Thyroid gland (tissue), 4 donors: ENCODE measurements around the gene MESP2.

Experiments used
- POLR2A ChIP-seq, 2 donors: fragments of 450-650 bp; IDR thresholded peaks; one replicate each; pipeline ENCODE4 v1.6.1; 2017; ENCODE audit warnings: antibody characterized with exemption in 2 of 2, mild to moderate bottlenecking in 2 of 2, moderate library complexity in 1 of 2
- TF ChIP-seq, protein P1 (sequence below), 6 experiments: fragments of 200-600 bp in 3 of 6; fragments of 450-650 bp in 3 of 6; sonication (generic) in 3 of 6; IDR thresholded peaks; one replicate each; pipeline ENCODE4 v1.5.1; 2016 to 2019; ENCODE audit warnings: antibody characterized with exemption in 6 of 6, mild to moderate bottlenecking in 2 of 6, inconsistent platforms in 1 of 6, moderate library complexity in 1 of 6

DNA sequence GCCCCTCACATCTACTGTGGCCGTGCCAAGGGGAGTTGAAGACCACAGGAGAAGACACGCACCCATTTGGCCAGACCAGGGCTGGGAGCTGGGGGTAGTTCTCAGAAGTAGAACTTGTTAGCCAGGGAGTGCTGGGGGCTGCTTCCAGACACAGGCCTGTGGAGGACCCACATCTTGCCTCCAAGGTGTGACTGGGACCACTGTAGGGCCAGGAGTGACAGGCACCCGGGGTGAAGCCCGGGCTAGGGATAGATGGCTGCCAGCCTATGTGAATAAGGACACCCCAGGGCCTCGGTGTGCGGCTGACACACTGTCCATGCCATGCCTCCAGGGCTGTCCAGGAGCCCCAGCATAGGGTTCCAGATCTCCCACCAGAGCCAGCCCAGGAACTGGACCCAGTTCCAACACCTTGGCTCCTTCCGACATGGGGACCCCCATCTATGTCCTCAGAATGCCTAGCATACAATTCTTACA lies 36.8 kb downstream of the MESP2 start:
- TF ChIP-seq, protein P1, sequence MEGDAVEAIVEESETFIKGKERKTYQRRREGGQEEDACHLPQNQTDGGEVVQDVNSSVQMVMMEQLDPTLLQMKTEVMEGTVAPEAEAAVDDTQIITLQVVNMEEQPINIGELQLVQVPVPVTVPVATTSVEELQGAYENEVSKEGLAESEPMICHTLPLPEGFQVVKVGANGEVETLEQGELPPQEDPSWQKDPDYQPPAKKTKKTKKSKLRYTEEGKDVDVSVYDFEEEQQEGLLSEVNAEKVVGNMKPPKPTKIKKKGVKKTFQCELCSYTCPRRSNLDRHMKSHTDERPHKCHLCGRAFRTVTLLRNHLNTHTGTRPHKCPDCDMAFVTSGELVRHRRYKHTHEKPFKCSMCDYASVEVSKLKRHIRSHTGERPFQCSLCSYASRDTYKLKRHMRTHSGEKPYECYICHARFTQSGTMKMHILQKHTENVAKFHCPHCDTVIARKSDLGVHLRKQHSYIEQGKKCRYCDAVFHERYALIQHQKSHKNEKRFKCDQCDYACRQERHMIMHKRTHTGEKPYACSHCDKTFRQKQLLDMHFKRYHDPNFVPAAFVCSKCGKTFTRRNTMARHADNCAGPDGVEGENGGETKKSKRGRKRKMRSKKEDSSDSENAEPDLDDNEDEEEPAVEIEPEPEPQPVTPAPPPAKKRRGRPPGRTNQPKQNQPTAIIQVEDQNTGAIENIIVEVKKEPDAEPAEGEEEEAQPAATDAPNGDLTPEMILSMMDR (IDR thresholded peaks at IDR 0.05) = no peak
- no peak for TF ChIP-seq POLR2A (IDR thresholded peaks at IDR 0.05)
